Neural cell (in vitro differentiated cells): ENCODE data around the gene PFDN6. TPM values are rescaled to one million over a fixed set of nuclear protein-coding genes. Genes with fewer than 3 reads are reported as not detected.

Experiments
- H2AFZ ChIP-seq: fragments of 200-600, 300-800 bp; sonication (generic), shearing (Covaris generic); 2 replicates; pipeline ENCODE4 v1.6.0; 2014; ENCODE audit warnings: low read depth, mild to moderate bottlenecking, antibody characterized with exemption, low read length, moderate library complexity
- H3F3A ChIP-seq: fragments of 200-600 bp; shearing (Covaris generic); 2 replicates; pipeline ENCODE4 v1.6.1; 2016; ENCODE audit warnings: mild to moderate bottlenecking, moderate library complexity, mixed read lengths, antibody characterized with exemption, low read length; ENCODE audit not compliant: insufficient read depth, poor library complexity, severe bottlenecking
- H3K27ac ChIP-seq: fragments of 200-600, 300-800 bp; sonication (generic), shearing (Covaris generic); 2 replicates; pipeline ENCODE4 v1.5.1; 2014; ENCODE audit warnings: mild to moderate bottlenecking, low read length, moderate library complexity
- H3K27me3 ChIP-seq: fragments of 300-800, 200-600 bp; sonication (generic), shearing (Covaris generic); 2 replicates; pipeline ENCODE4 v1.6.0; 2014; ENCODE audit warnings: mild to moderate bottlenecking, low read depth, low read length, moderate library complexity; ENCODE audit not compliant: insufficient read depth
- H3K36me3 ChIP-seq: fragments of 300-800, 200-600 bp; sonication (generic), shearing (Covaris generic); 2 replicates; pipeline ENCODE4 v1.5.1; 2014; ENCODE audit warnings: mild to moderate bottlenecking, antibody characterized with exemption, low read length, moderate library complexity; ENCODE audit not compliant: insufficient read depth
- H3K4me2 ChIP-seq: fragments of 300-800, 200-600 bp; sonication (generic), shearing (Covaris generic); 2 replicates; pipeline ENCODE4 v1.6.0; 2014; ENCODE audit warnings: mild to moderate bottlenecking, low read length
- H3K4me3 ChIP-seq: fragments of 300-800, 200-600 bp; sonication (generic), shearing (Covaris generic); 2 replicates; pipeline ENCODE4 v1.5.1; 2014; ENCODE audit warnings: mild to moderate bottlenecking, low read length, moderate library complexity
- H3K79me2 ChIP-seq: fragments of 200-600 bp; shearing (Covaris generic); replicated peaks from 2 replicates; pipeline ENCODE4 v1.6.0; 2014; ENCODE audit warnings: mild to moderate bottlenecking, low read length, moderate library complexity; ENCODE audit not compliant: insufficient read depth
- H3K9ac ChIP-seq: fragments of 300-800, 200-600 bp; sonication (generic), shearing (Covaris generic); 2 replicates; pipeline ENCODE4 v1.6.1; 2016; ENCODE audit warnings: mild to moderate bottlenecking, low read length, mixed read lengths
- H3K9me2 ChIP-seq: fragments of 200-600 bp; shearing (Covaris generic); 2 replicates; pipeline ENCODE4 v1.6.1; 2016; ENCODE audit warnings: mild to moderate bottlenecking, low read length, mixed read lengths; ENCODE audit not compliant: insufficient read depth
- H3K9me3 ChIP-seq: fragments of 200-600, 300-800 bp; sonication (generic), shearing (Covaris generic); 2 replicates; pipeline ENCODE4 v1.6.1; 2016; ENCODE audit warnings: mild to moderate bottlenecking, mixed run types, low read length, moderate library complexity, mixed read lengths
- H4K20me1 ChIP-seq: fragments of 200-600 bp; shearing (Covaris generic); 2 replicates; pipeline ENCODE4 v1.6.1; 2016; ENCODE audit warnings: mild to moderate bottlenecking, mixed run types; ENCODE audit not compliant: insufficient read depth
- EP300 ChIP-seq: fragments of 450-650 bp; conservative IDR thresholded peaks from 2 replicates; pipeline ENCODE4 v1.6.1; 2014; ENCODE audit warnings: antibody characterized with exemption, mild to moderate bottlenecking, moderate library complexity; ENCODE audit not compliant: poor library complexity, severe bottlenecking
- EZH2 ChIP-seq: fragments of 200-600, 300-800 bp; shearing (Covaris generic), sonication (generic); IDR thresholded peaks from 2 replicates; pipeline ENCODE4 v1.6.1; 2014; ENCODE audit warnings: antibody characterized with exemption, low read length, borderline replicate concordance, mild to moderate bottlenecking; ENCODE audit not compliant: insufficient read depth, poor library complexity, severe bottlenecking
- MXI1 ChIP-seq: fragments of 450-650 bp; conservative IDR thresholded peaks from 2 replicates; pipeline ENCODE4 v1.6.1; 2014; ENCODE audit warnings: antibody characterized with exemption, mild to moderate bottlenecking; ENCODE audit not compliant: poor library complexity, severe bottlenecking
- POLR2AphosphoS5 ChIP-seq: IDR thresholded peaks from 2 replicates; pipeline ENCODE4 v1.6.1; 2012
- RAD21 ChIP-seq: fragments of 450-650 bp; conservative IDR thresholded peaks from 2 replicates; pipeline ENCODE4 v1.6.1; 2014; ENCODE audit warnings: antibody characterized with exemption, mild to moderate bottlenecking, moderate library complexity
- SMC3 ChIP-seq: fragments of 450-650 bp; conservative IDR thresholded peaks from 2 replicates; pipeline ENCODE4 v1.6.1; 2014; ENCODE audit warnings: antibody characterized with exemption, mild to moderate bottlenecking, moderate library complexity; ENCODE audit not compliant: poor library complexity
- TAF1 ChIP-seq: IDR thresholded peaks from 2 replicates; pipeline ENCODE4 v1.6.1; 2012; ENCODE audit warnings: low read depth
- polyA plus RNA-seq: library from polyadenylated mRNA; depleted of rRNA; stranded (reverse); fragments of >200 nt; gene quantifications from 2 replicates; pipeline ENCODE4 v1.2.3, GENCODE V29; 2014
- TF ChIP-seq, protein P1 (sequence below): IDR thresholded peaks from 2 replicates; pipeline ENCODE4 v1.6.1; 2012; ENCODE audit warnings: borderline replicate concordance
- TF ChIP-seq, protein P2 (sequence below): fragments of 450-650 bp; IDR thresholded peaks from 2 replicates; pipeline ENCODE4 v1.5.1; 2014; ENCODE audit warnings: antibody characterized with exemption, mild to moderate bottlenecking, moderate library complexity; ENCODE audit not compliant: poor library complexity, severe bottlenecking

PFDN6 gene
- polyA plus RNA-seq, 1 donor from 2014 or later: 109 TPM

DNA sequence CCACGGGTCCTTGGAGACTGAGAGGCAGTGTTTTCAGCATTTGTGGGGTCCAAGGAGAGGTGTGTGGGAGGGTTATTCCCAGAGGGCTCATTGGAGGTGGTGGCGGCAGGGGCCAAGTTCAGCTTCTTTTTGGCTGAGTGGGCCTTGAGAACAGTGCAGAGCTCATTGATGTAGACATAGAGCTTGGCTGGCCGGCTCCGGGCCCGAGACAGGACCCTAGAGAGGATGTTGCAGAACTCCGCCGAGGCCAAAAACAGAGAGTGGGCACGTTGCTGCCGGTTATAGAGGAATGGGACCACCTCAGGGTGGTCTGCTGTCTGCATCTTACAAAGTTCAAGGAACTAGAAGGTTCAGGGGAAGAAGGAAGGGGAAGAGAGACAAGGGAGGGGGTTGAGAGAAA lies 31.8 kb downstream of the PFDN6 start:
- H3K4me3 ChIP-seq: peak overlapping the region; percentile 80
- H3K79me2 ChIP-seq: peaks cover 19% of the 10 kb centered on the region
- H3F3A ChIP-seq: peaks cover 6% of the 10 kb centered on the region
- H3K9me2 ChIP-seq: no peaks in the 10 kb centered on the region
- no peaks in the 10 kb centered on the region for H3K27me3 ChIP-seq
- H3K4me2 ChIP-seq: no peak overlapping the region
- no peak overlapping the region for H2AFZ ChIP-seq
- H3K27ac ChIP-seq: no peak overlapping the region
- H4K20me1 ChIP-seq: no peaks in the 10 kb centered on the region
- H3K9ac ChIP-seq: no peak overlapping the region
- TF ChIP-seq, protein P1, sequence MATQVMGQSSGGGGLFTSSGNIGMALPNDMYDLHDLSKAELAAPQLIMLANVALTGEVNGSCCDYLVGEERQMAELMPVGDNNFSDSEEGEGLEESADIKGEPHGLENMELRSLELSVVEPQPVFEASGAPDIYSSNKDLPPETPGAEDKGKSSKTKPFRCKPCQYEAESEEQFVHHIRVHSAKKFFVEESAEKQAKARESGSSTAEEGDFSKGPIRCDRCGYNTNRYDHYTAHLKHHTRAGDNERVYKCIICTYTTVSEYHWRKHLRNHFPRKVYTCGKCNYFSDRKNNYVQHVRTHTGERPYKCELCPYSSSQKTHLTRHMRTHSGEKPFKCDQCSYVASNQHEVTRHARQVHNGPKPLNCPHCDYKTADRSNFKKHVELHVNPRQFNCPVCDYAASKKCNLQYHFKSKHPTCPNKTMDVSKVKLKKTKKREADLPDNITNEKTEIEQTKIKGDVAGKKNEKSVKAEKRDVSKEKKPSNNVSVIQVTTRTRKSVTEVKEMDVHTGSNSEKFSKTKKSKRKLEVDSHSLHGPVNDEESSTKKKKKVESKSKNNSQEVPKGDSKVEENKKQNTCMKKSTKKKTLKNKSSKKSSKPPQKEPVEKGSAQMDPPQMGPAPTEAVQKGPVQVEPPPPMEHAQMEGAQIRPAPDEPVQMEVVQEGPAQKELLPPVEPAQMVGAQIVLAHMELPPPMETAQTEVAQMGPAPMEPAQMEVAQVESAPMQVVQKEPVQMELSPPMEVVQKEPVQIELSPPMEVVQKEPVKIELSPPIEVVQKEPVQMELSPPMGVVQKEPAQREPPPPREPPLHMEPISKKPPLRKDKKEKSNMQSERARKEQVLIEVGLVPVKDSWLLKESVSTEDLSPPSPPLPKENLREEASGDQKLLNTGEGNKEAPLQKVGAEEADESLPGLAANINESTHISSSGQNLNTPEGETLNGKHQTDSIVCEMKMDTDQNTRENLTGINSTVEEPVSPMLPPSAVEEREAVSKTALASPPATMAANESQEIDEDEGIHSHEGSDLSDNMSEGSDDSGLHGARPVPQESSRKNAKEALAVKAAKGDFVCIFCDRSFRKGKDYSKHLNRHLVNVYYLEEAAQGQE: no peak
- peaks cover 4% of the 10 kb centered on the region for H3K36me3 ChIP-seq
- H3K9me3 ChIP-seq: no peaks in the 10 kb centered on the region

GRCh38 chr6:33323623-33323948 lies 34.2 kb downstream of the PFDN6 start:
- Histone ChIP-seq H3F3A (peaks cover 2% of the 10 kb centered on the region), H2AFZ (peak overlapping the region; percentile 92), H3K27ac (peak overlapping the region; percentile 74), H4K20me1 (no peaks in the 10 kb centered on the region), H3K9ac (peak overlapping the region; percentile 76), H3K4me2 (peak overlapping the region; percentile 63), H3K9me3 (no peaks in the 10 kb centered on the region), H3K27me3 (no peaks in the 10 kb centered on the region), H3K4me3 (peak overlapping the region; percentile 80), H3K9me2 (no peaks in the 10 kb centered on the region), H3K79me2 (peaks cover 19% of the 10 kb centered on the region), H3K36me3 (peaks cover 4% of the 10 kb centered on the region)
- TF ChIP-seq MXI1 (no peak), POLR2AphosphoS5 (no peak), EP300 (no peak), SMC3 (no peak), RAD21 (no peak), EZH2 (no peak), TAF1 (no peak)
- TF ChIP-seq, protein P2, sequence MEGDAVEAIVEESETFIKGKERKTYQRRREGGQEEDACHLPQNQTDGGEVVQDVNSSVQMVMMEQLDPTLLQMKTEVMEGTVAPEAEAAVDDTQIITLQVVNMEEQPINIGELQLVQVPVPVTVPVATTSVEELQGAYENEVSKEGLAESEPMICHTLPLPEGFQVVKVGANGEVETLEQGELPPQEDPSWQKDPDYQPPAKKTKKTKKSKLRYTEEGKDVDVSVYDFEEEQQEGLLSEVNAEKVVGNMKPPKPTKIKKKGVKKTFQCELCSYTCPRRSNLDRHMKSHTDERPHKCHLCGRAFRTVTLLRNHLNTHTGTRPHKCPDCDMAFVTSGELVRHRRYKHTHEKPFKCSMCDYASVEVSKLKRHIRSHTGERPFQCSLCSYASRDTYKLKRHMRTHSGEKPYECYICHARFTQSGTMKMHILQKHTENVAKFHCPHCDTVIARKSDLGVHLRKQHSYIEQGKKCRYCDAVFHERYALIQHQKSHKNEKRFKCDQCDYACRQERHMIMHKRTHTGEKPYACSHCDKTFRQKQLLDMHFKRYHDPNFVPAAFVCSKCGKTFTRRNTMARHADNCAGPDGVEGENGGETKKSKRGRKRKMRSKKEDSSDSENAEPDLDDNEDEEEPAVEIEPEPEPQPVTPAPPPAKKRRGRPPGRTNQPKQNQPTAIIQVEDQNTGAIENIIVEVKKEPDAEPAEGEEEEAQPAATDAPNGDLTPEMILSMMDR: no peak
- TF ChIP-seq, protein P1: no peak
